Pericardium fibroblast (primary cell): Measurements from ENCODE around the gene CCDC81. TPM values are rescaled to one million over a fixed set of nuclear protein-coding genes. Genes with fewer than 3 reads are reported as not detected.

ENCODE experiments used
- total RNA-seq: library from RNA; depleted of rRNA; stranded (reverse); fragments of >200 nt; gene quantifications from 2 replicates; pipeline ENCODE4 v1.2.3, GENCODE V29; 2015

Gene CCDC81
- total RNA-seq = under 0.01 TPM in 1 of 2 replicates, not detected in the other

DNA sequence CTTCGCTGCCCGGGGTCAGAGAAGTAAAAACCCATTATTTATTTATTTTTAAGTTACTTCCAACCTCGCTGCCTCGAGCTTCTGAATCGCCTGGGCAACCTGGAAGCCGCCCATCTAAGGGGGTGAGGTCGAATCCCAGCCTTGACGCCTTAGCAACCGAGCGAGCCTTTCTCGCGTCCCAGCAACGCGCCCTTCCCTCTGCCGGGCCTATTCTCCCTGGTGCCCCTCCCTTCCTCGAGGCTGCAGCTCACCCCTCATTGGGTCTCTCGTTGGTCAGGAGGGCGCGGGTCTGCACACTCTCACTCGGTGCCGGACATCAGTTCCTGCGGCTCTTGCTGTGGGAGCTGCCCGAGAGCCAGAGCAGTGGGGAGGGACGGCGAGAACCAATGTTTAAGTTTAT is at the start of gene CCDC81:
CCDC81 (plus strand) TSS at position 302 of the 400 bp plus-strand sequence. CDS start 277 bp downstream, outside the sequence.

Other genes with a start within 250 kb of the CCDC81 start
- gene EED, start 130.1 kb upstream of the CCDC81 start, total RNA-seq = 10.0 and 11.2 TPM in 2 replicates
- gene HIKESHI, start 72.6 kb upstream of the CCDC81 start, total RNA-seq = 39.7 and 59.0 TPM in 2 replicates